Astrocyte of the hippocampus (primary cell): Measurements from ENCODE around the gene KNDC1.

Experiments
- DNase-seq: peaks from one replicate; pipeline ENCODE4 v3.0.0; 2011; ENCODE audit warnings: low read depth, low spot score

KNDC1 gene

GRCh38 chr10:133176546-133176945, 16.5 kb downstream of the KNDC1 start:
- no peak for DNase-seq

GRCh38 chr10:133177380-133178157, 17.6 kb downstream of the KNDC1 start:
- DNase-seq, result no peak

- no peak for DNase-seq
Measured at GRCh38 chr10:133178357-133179127, 18.5 kb downstream of the KNDC1 start.

GRCh38 chr10:133179128-133179520, 19.1 kb downstream of the KNDC1 start:
- DNase-seq, result no peak

- no peak for DNase-seq
Measured at GRCh38 chr10:133179651-133180050, 19.6 kb downstream of the KNDC1 start.

GRCh38 chr10:133180192-133180964, 20.4 kb downstream of the KNDC1 start:
- DNase-seq, result no peak

GRCh38 chr10:133180965-133181639, 21.1 kb downstream of the KNDC1 start:
- DNase-seq, result no peak

- no peak for DNase-seq
Measured at GRCh38 chr10:133182190-133182589, 22.2 kb downstream of the KNDC1 start.

GRCh38 chr10:133182791-133183645, 23.0 kb downstream of the KNDC1 start:
- DNase-seq, result no peak

- no peak for DNase-seq
Measured at GRCh38 chr10:133183646-133184378, 23.8 kb downstream of the KNDC1 start.

GRCh38 chr10:133184591-133185244, 24.7 kb downstream of the KNDC1 start:
- no peak for DNase-seq

- no peak for DNase-seq
Measured at GRCh38 chr10:133185421-133185820, 25.4 kb downstream of the KNDC1 start.

- DNase-seq, result no peak
Measured at GRCh38 chr10:133185916-133186315, 25.9 kb downstream of the KNDC1 start.

GRCh38 chr10:133186416-133187090, 26.5 kb downstream of the KNDC1 start:
- no peak for DNase-seq

- no peak for DNase-seq
Measured at GRCh38 chr10:133187091-133187905, 27.3 kb downstream of the KNDC1 start.

- no peak for DNase-seq
Measured at GRCh38 chr10:133187906-133188681, 28.1 kb downstream of the KNDC1 start.

GRCh38 chr10:133189256-133189655, 29.2 kb downstream of the KNDC1 start:
- DNase-seq, result no peak
